Brain microvascular endothelial cell (primary cell): Measurements from ENCODE around the gene XXYLT1.

ENCODE experiments used
- DNase-seq: peaks from one replicate; pipeline ENCODE4 v3.0.0-alpha.2; 2020
- H3K27ac ChIP-seq: fragments of 250-450 bp; sonication (Bioruptor Pico); 2 replicates; pipeline ENCODE4 v1.5.1; 2020; ENCODE audit warnings: mild to moderate bottlenecking, moderate library complexity
- H3K27me3 ChIP-seq: fragments of 250-450 bp; sonication (Bioruptor Pico); replicated peaks from 2 replicates; pipeline ENCODE4 v1.5.1; 2020; ENCODE audit warnings: mild to moderate bottlenecking
- H3K36me3 ChIP-seq: fragments of 250-450 bp; sonication (Bioruptor Pico); replicated peaks from 2 replicates; pipeline ENCODE4 v1.5.1; 2020; ENCODE audit warnings: mild to moderate bottlenecking
- H3K4me3 ChIP-seq: 2 replicates; pipeline ENCODE4 v1.5.1; 2011; ENCODE audit warnings: low read depth, mild to moderate bottlenecking, control low read depth, low read length, moderate library complexity
- in situ Hi-C: cut with HindIII; loops from 2 replicates; pipeline ENCODE4 v1.10.0; 2017; ENCODE audit warnings: low sequenced_read_pairs, low pct_ligation_motif_present
- TF ChIP-seq, protein P1 (sequence below): IDR thresholded peaks from 2 replicates; pipeline ENCODE4 v1.5.1; 2011; ENCODE audit warnings: low read depth, mild to moderate bottlenecking, moderate library complexity, low read length, control low read depth, inconsistent platforms; ENCODE audit errors: missing control alignments

The XXYLT1 gene

GRCh38 chr3:195105389-195105788, 165.6 kb downstream of the XXYLT1 start:
- DNase-seq, result no peak

DNA sequence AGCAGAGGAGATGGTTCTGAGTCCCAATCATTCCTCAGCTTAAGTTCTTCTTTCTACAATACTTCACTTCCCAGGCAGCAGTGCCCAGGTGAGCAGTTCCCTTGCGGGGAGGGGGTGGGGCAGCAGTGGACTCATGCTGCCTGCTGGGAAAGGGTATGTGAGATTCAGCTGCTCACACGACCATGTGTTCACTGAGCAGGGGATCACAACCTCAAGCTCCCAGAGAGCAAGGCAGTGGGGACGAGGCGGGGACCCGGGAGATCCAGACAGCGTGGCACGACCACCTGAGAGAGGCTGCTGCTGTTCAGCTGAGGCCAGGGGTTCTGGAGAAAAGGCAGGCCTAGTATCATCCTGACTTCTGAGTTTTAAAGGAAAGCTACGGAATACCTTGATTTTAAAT, 166.6 kb downstream of the XXYLT1 start:
- Histone ChIP-seq H3K27me3 (no peaks in the 10 kb centered on the region), H3K27ac (no peak overlapping the region), H3K4me3 (no peak overlapping the region), H3K36me3 (no peaks in the 10 kb centered on the region)
- in situ Hi-C loops, result loop anchor here (25.0 kb wide), 1 partner anchor 442 kb away; the partner anchor contains the start of gene LSG1
- TF ChIP-seq, protein P1, sequence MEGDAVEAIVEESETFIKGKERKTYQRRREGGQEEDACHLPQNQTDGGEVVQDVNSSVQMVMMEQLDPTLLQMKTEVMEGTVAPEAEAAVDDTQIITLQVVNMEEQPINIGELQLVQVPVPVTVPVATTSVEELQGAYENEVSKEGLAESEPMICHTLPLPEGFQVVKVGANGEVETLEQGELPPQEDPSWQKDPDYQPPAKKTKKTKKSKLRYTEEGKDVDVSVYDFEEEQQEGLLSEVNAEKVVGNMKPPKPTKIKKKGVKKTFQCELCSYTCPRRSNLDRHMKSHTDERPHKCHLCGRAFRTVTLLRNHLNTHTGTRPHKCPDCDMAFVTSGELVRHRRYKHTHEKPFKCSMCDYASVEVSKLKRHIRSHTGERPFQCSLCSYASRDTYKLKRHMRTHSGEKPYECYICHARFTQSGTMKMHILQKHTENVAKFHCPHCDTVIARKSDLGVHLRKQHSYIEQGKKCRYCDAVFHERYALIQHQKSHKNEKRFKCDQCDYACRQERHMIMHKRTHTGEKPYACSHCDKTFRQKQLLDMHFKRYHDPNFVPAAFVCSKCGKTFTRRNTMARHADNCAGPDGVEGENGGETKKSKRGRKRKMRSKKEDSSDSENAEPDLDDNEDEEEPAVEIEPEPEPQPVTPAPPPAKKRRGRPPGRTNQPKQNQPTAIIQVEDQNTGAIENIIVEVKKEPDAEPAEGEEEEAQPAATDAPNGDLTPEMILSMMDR, result no peak
- DNase-seq, result no peak

More at GRCh38 chr3:195105389-195105788, 165.6 kb downstream of the XXYLT1 start:
- in situ Hi-C loops, result loop anchor here (25.0 kb wide), 1 partner anchor 443 kb away; the partner anchor contains the start of gene LSG1
- Histone ChIP-seq H3K36me3 (no peaks in the 10 kb centered on the region), H3K27ac (no peak overlapping the region), H3K4me3 (no peak overlapping the region), H3K27me3 (no peaks in the 10 kb centered on the region)
- TF ChIP-seq, protein P1, result no peak

- Histone ChIP-seq H3K4me3 (no peak overlapping the region), H3K36me3 (no peaks in the 10 kb centered on the region), H3K27ac (peak overlapping the region; percentile 75), H3K27me3 (no peaks in the 10 kb centered on the region)
- TF ChIP-seq, protein P1, result no peak
- no peak for DNase-seq
- in situ Hi-C loops, result loop anchor here (25.0 kb wide), 1 partner anchor 441 kb away; the partner anchor contains the start of gene LSG1
Observed at GRCh38 chr3:195103623-195104022, 167.3 kb downstream of the XXYLT1 start.

GRCh38 chr3:195102609-195103467, 168.1 kb downstream of the XXYLT1 start:
- Histone ChIP-seq H3K27me3 (no peaks in the 10 kb centered on the region), H3K4me3 (no peak overlapping the region), H3K27ac (peak overlapping the region; percentile 75), H3K36me3 (no peaks in the 10 kb centered on the region)
- peak; percentile 95 for DNase-seq
- TF ChIP-seq, protein P1, result no peak
- in situ Hi-C loops, result loop anchor here (25.0 kb wide), 1 partner anchor 441 kb away; the partner anchor contains the start of gene LSG1

- TF ChIP-seq, protein P1, result no peak
- Histone ChIP-seq H3K27me3 (no peaks in the 10 kb centered on the region), H3K27ac (peak overlapping the region; percentile 75), H3K4me3 (no peak overlapping the region), H3K36me3 (no peaks in the 10 kb centered on the region)
- in situ Hi-C loops, result loop anchor here (25.0 kb wide), 1 partner anchor 440 kb away; the partner anchor contains the start of gene LSG1
- DNase-seq, result no peak
Observed at GRCh38 chr3:195101927-195102608, 168.9 kb downstream of the XXYLT1 start.
